ENCODE results near the gene OPN1SW.

Gene OPN1SW

GRCh38 chr7:128759242-128759641, 16.4 kb downstream of the OPN1SW start:
- DNase-seq (ENCODE audit: low read depth, low spot score) = no peak

- no peak for DNase-seq (ENCODE audit: low read depth, low spot score)
Observed at GRCh38 chr7:128758553-128758952, 17.0 kb downstream of the OPN1SW start.

GRCh38 chr7:128757203-128757602, 18.4 kb downstream of the OPN1SW start:
- no peak for DNase-seq (ENCODE audit: low read depth, low spot score)

GRCh38 chr7:128755819-128756476, 19.6 kb downstream of the OPN1SW start:
- DNase-seq (ENCODE audit: low read depth, low spot score) = no peak

- no peak for DNase-seq (ENCODE audit: low read depth, low spot score)
Observed at GRCh38 chr7:128755075-128755818, 20.3 kb downstream of the OPN1SW start.

GRCh38 chr7:128752251-128752650, 23.3 kb downstream of the OPN1SW start:
- no peak for DNase-seq (ENCODE audit: low read depth, low spot score)

- no peak for DNase-seq (ENCODE audit: low read depth, low spot score)
Observed at GRCh38 chr7:128747327-128748079, 28.1 kb downstream of the OPN1SW start.

- DNase-seq (ENCODE audit: low read depth, low spot score) = no peak
Observed at GRCh38 chr7:128745706-128746105, 29.9 kb downstream of the OPN1SW start.

GRCh38 chr7:128744366-128744905, 31.2 kb downstream of the OPN1SW start:
- DNase-seq (ENCODE audit: low read depth, low spot score) = no peak

GRCh38 chr7:128743112-128743772, 32.4 kb downstream of the OPN1SW start:
- DNase-seq (ENCODE audit: low read depth, low spot score) = no peak

GRCh38 chr7:128742206-128742605, 33.4 kb downstream of the OPN1SW start:
- no peak for DNase-seq (ENCODE audit: low read depth, low spot score)

- DNase-seq (ENCODE audit: low read depth, low spot score) = no peak
Observed at GRCh38 chr7:128741491-128741890, 34.1 kb downstream of the OPN1SW start.

- DNase-seq (ENCODE audit: low read depth, low spot score) = no peak
Observed at GRCh38 chr7:128740996-128741395, 34.6 kb downstream of the OPN1SW start.

GRCh38 chr7:128739990-128740682, 35.5 kb downstream of the OPN1SW start:
- no peak for DNase-seq (ENCODE audit: low read depth, low spot score)

- peak; percentile 91 for DNase-seq (ENCODE audit: low read depth, low spot score)
Observed at GRCh38 chr7:128739048-128739962, 36.3 kb downstream of the OPN1SW start, which contains the start of gene CALU. TSS of gene CALU (plus strand) at chr7:128739359. CDS start at chr7:128748584, 9,225 bp downstream.

GRCh38 chr7:128738570-128739047, 37.0 kb downstream of the OPN1SW start:
- DNase-seq (ENCODE audit: low read depth, low spot score) = no peak

- DNase-seq (ENCODE audit: low read depth, low spot score) = no peak
Observed at GRCh38 chr7:128737867-128738385, 37.7 kb downstream of the OPN1SW start.

- DNase-seq (ENCODE audit: low read depth, low spot score) = no peak
Observed at GRCh38 chr7:128737441-128737840, 38.2 kb downstream of the OPN1SW start.

- no peak for DNase-seq (ENCODE audit: low read depth, low spot score)
Observed at GRCh38 chr7:128735436-128735835, 40.2 kb downstream of the OPN1SW start.

Measured in smooth muscle cell of the brain vasculature (primary cell).